GM23338 (cell line): Measurements from ENCODE around the gene CSF1R.

Source experiments
- CTCF ChIP-seq, 2 experiments: fragments of 200-600 bp in 1 of 2; sonication (generic) in 1 of 2; conservative IDR thresholded peaks; 2 replicates each; pipeline versions ENCODE4 v1.5.1 to v1.6.1; 2016 to 2017; ENCODE audit warnings: antibody characterized with exemption in 2 of 2, low read depth in 2 of 2, mild to moderate bottlenecking in 2 of 2, moderate library complexity in 1 of 2
- JUNB ChIP-seq: IDR thresholded peaks from one replicate; pipeline ENCODE4 v1.6.1; 2016; ENCODE audit warnings: antibody characterized with exemption; ENCODE audit not compliant: unreplicated experiment
- POLR2AphosphoS5 ChIP-seq: IDR thresholded peaks from 2 replicates; pipeline ENCODE4 v1.6.1; 2016; ENCODE audit warnings: antibody characterized with exemption, low read depth
- REST ChIP-seq: IDR thresholded peaks from one replicate; pipeline ENCODE4 v1.6.1; 2018; ENCODE audit warnings: antibody characterized with exemption; ENCODE audit not compliant: unreplicated experiment

- TF ChIP-seq CTCF (conservative IDR thresholded peaks at IDR 0.05; ENCODE audit: low read depth in 2 of 2) (no peak), POLR2AphosphoS5 (no peak), REST (no peak), JUNB (no peak)
Measured at GRCh38 chr5:150058480-150059126, 27.8 kb downstream of the CSF1R start.
